NCI-H146 (cell line): ENCODE measurements around the gene MRPL37.
"Not testable (repeated sequence)": the region's sequence is repeated elsewhere in the genome, so short reads cannot be mapped to it uniquely, and the experiment has no call there.

Experiments
- DNase-seq: peaks from one replicate; lab custom pipeline; 2025; lab: John Stamatoyannopoulos, UW

Gene MRPL37

GRCh38 chr1:54172614-54173599, 27.1 kb upstream of the MRPL37 start:
- no peak for DNase-seq

GRCh38 chr1:54173681-54174080, 26.3 kb upstream of the MRPL37 start:
- DNase-seq = peak; percentile 53

GRCh38 chr1:54174106-54174505, 25.9 kb upstream of the MRPL37 start:
- no peak for DNase-seq

- peak; percentile 6 for DNase-seq
Observed at GRCh38 chr1:54176621-54177327, 23.2 kb upstream of the MRPL37 start.

- no peak for DNase-seq
Observed at GRCh38 chr1:54177726-54178125, 22.2 kb upstream of the MRPL37 start.

GRCh38 chr1:54178296-54179070, 21.5 kb upstream of the MRPL37 start:
- no peak for DNase-seq

GRCh38 chr1:54180701-54181360, 19.1 kb upstream of the MRPL37 start:
- peak; percentile 23 for DNase-seq

- no peak for DNase-seq
Observed at GRCh38 chr1:54186056-54186455, 13.9 kb upstream of the MRPL37 start.

- DNase-seq = no peak
Observed at GRCh38 chr1:54188291-54188690, 11.7 kb upstream of the MRPL37 start.

GRCh38 chr1:54190526-54190925, 9.4 kb upstream of the MRPL37 start:
- no peak for DNase-seq

- DNase-seq = no peak
Observed at GRCh38 chr1:54191525-54191924, 8.4 kb upstream of the MRPL37 start.

GRCh38 chr1:54193453-54193852, 6.5 kb upstream of the MRPL37 start:
- no peak for DNase-seq

- DNase-seq = peak; percentile 57
Observed at GRCh38 chr1:54199151-54199764, 709 bp upstream of the MRPL37 start.

- no peak for DNase-seq
Observed at GRCh38 chr1:54200519-54200997, 591 bp downstream of the MRPL37 start.

GRCh38 chr1:54204199-54204598, 4.2 kb downstream of the MRPL37 start:
- DNase-seq = no peak

- DNase-seq = no peak
Observed at GRCh38 chr1:54207287-54207686, 7.3 kb downstream of the MRPL37 start.

GRCh38 chr1:54207896-54208295, 7.9 kb downstream of the MRPL37 start:
- not testable (repeated sequence) for DNase-seq

GRCh38 chr1:54212872-54213271, 12.9 kb downstream of the MRPL37 start:
- DNase-seq = no peak

- DNase-seq = no peak
Observed at GRCh38 chr1:54215523-54215922, 15.6 kb downstream of the MRPL37 start.

GRCh38 chr1:54218883-54219687, 19.1 kb downstream of the MRPL37 start:
- no peak for DNase-seq
